NCI-H2107 (cell line): ENCODE data around the gene TFIP11.
"Not testable (repeated sequence)": the region's sequence is repeated elsewhere in the genome, so short reads cannot be mapped to it uniquely, and the experiment has no call there.

Experiments used
- DNase-seq: peaks from one replicate; lab custom pipeline; 2025; lab: John Stamatoyannopoulos, UW

TFIP11 gene

GRCh38 chr22:26541167-26541819, 29.0 kb upstream of the TFIP11 start:
- no peak for DNase-seq

GRCh38 chr22:26540119-26540518, 27.8 kb upstream of the TFIP11 start:
- no peak for DNase-seq

GRCh38 chr22:26536762-26537134, 24.5 kb upstream of the TFIP11 start:
- DNase-seq: no peak

- DNase-seq: no peak
Observed at GRCh38 chr22:26536056-26536761, 23.9 kb upstream of the TFIP11 start.

GRCh38 chr22:26535603-26535908, 23.3 kb upstream of the TFIP11 start:
- no peak for DNase-seq

GRCh38 chr22:26534874-26535602, 22.8 kb upstream of the TFIP11 start:
- no peak for DNase-seq

GRCh38 chr22:26534171-26534855, 22.0 kb upstream of the TFIP11 start:
- no peak for DNase-seq

GRCh38 chr22:26529345-26529744, 17.1 kb upstream of the TFIP11 start:
- DNase-seq: no peak

GRCh38 chr22:26528518-26528917, 16.2 kb upstream of the TFIP11 start:
- not testable (repeated sequence) for DNase-seq

GRCh38 chr22:26527574-26528465, 15.5 kb upstream of the TFIP11 start:
- no peak for DNase-seq

GRCh38 chr22:26527167-26527566, 14.9 kb upstream of the TFIP11 start:
- no peak for DNase-seq

GRCh38 chr22:26525946-26526564, 13.8 kb upstream of the TFIP11 start:
- DNase-seq: no peak

GRCh38 chr22:26524870-26525269, 12.6 kb upstream of the TFIP11 start:
- no peak for DNase-seq

- no peak for DNase-seq
Observed at GRCh38 chr22:26522592-26522991, 10.3 kb upstream of the TFIP11 start.

- DNase-seq: no peak
Observed at GRCh38 chr22:26522012-26522411, 9.7 kb upstream of the TFIP11 start.

GRCh38 chr22:26517429-26517828, 5.2 kb upstream of the TFIP11 start:
- no peak for DNase-seq

- DNase-seq: no peak
Observed at GRCh38 chr22:26516503-26516902, 4.2 kb upstream of the TFIP11 start.

GRCh38 chr22:26515931-26516330, 3.7 kb upstream of the TFIP11 start:
- DNase-seq: no peak

- DNase-seq: no peak
Observed at GRCh38 chr22:26514419-26515161, 2.3 kb upstream of the TFIP11 start.

- DNase-seq: no peak
Observed at GRCh38 chr22:26513838-26514237, 1.6 kb upstream of the TFIP11 start.

- DNase-seq: no peak
Observed at GRCh38 chr22:26508148-26508547, 4.1 kb downstream of the TFIP11 start.
